HG02970 (cell line): ENCODE data around the gene SAMD4A.

Experiments used
- ATAC-seq: cut with Tn5 transposase; IDR thresholded peaks from one replicate; pipeline ENCODE4 v1.9.1; 2021; ENCODE audit warnings: mild to moderate bottlenecking, moderate library complexity, moderate number of reproducible peaks; ENCODE audit not compliant: unreplicated experiment, low FRiP score

SAMD4A gene

GRCh38 chr14:54813081-54813480 lies 246.2 kb downstream of the SAMD4A start:
- ATAC-seq = no peak

- no peak for ATAC-seq
These were observed 247.1 kb downstream of the SAMD4A start for GRCh38 chr14:54814076-54814475.

- ATAC-seq = no peak
These were observed 248.1 kb downstream of the SAMD4A start for GRCh38 chr14:54815016-54815415.

GRCh38 chr14:54815515-54815914 lies 248.6 kb downstream of the SAMD4A start:
- ATAC-seq = no peak

- no peak for ATAC-seq
These were observed 249.5 kb downstream of the SAMD4A start for GRCh38 chr14:54816450-54816849.

- no peak for ATAC-seq
These were observed 250.6 kb downstream of the SAMD4A start for GRCh38 chr14:54817506-54817905.

GRCh38 chr14:54818201-54819133 lies 251.5 kb downstream of the SAMD4A start:
- no peak for ATAC-seq

GRCh38 chr14:54822685-54823084 lies 255.8 kb downstream of the SAMD4A start:
- ATAC-seq = no peak

- ATAC-seq = no peak
These were observed 257.0 kb downstream of the SAMD4A start for GRCh38 chr14:54823757-54824549.

- ATAC-seq = no peak
These were observed 261.1 kb downstream of the SAMD4A start for GRCh38 chr14:54828037-54828436.

GRCh38 chr14:54829486-54830224 lies 262.7 kb downstream of the SAMD4A start:
- ATAC-seq = no peak

- no peak for ATAC-seq
These were observed 263.7 kb downstream of the SAMD4A start for GRCh38 chr14:54830650-54831049.

GRCh38 chr14:54834081-54834480 lies 267.2 kb downstream of the SAMD4A start:
- ATAC-seq = no peak

GRCh38 chr14:54834727-54835126 lies 267.8 kb downstream of the SAMD4A start:
- no peak for ATAC-seq

GRCh38 chr14:54836231-54836630 lies 269.3 kb downstream of the SAMD4A start:
- no peak for ATAC-seq

GRCh38 chr14:54837508-54838149 lies 270.7 kb downstream of the SAMD4A start:
- no peak for ATAC-seq

- no peak for ATAC-seq
These were observed 272.1 kb downstream of the SAMD4A start for GRCh38 chr14:54838931-54839512.

- no peak for ATAC-seq
These were observed 272.8 kb downstream of the SAMD4A start for GRCh38 chr14:54839701-54840119.

- no peak for ATAC-seq
These were observed 273.4 kb downstream of the SAMD4A start for GRCh38 chr14:54840336-54840735.

- ATAC-seq = no peak
These were observed 273.9 kb downstream of the SAMD4A start for GRCh38 chr14:54840798-54841197.
